Type B pancreatic cell (in vitro differentiated cells): ENCODE data around the gene PCDHB5. TPM values are rescaled to one million over a fixed set of nuclear protein-coding genes. Genes with fewer than 3 reads are reported as not detected.
A peak's percentile ranks its signal among the peaks of the same experiment; 100 is the strongest.
"Not testable (repeated sequence)": the region's sequence is repeated elsewhere in the genome, so short reads cannot be mapped to it uniquely, and the experiment has no call there.

Source experiments
- DNase-seq: peaks from one replicate; pipeline ENCODE4 v3.0.0; 2021; ENCODE audit warnings: mixed read lengths; ENCODE audit not compliant: unreplicated experiment; ENCODE audit errors: extremely low spot score
- H3K27ac Mint-ChIP-seq: 2 replicates; pipeline ENCODE4 v1.8.0; 2021; ENCODE audit warnings: mild to moderate bottlenecking, mixed read lengths
- H3K27me3 Mint-ChIP-seq: 2 replicates; pipeline ENCODE4 v1.8.0; 2021; ENCODE audit warnings: mixed read lengths
- H3K36me3 Mint-ChIP-seq: 2 replicates; pipeline ENCODE4 v1.8.0; 2021; ENCODE audit warnings: mixed read lengths
- H3K4me1 Mint-ChIP-seq: one replicate; pipeline ENCODE4 v1.8.0; 2021; ENCODE audit warnings: mixed read lengths; ENCODE audit not compliant: unreplicated experiment
- H3K4me3 Mint-ChIP-seq: 2 replicates; pipeline ENCODE4 v1.8.0; 2021; ENCODE audit warnings: mild to moderate bottlenecking, mixed read lengths
- H3K9me3 Mint-ChIP-seq: 2 replicates; pipeline ENCODE4 v1.8.0; 2021; ENCODE audit warnings: mixed read lengths
- CTCF ChIP-seq: fragments of 200-600 bp; sonication (generic); conservative IDR thresholded peaks from 2 replicates; pipeline ENCODE4 v1.5.0; 2021; ENCODE audit warnings: antibody characterized with exemption, mild to moderate bottlenecking
- total RNA-seq: library from RNA; stranded (reverse); gene quantifications from 2 replicates; pipeline ENCODE4 v1.2.1, GENCODE V29; 2021; ENCODE audit warnings: low replicate concordance

PCDHB5 gene
- total RNA-seq, 1 donor from 2014 or later = 7.3 TPM

- no peak for DNase-seq
- Mint-ChIP-seq H3K4me3 (no peak overlapping the region), H3K36me3 (peaks cover 13% of the 10 kb centered on the region), H3K27me3 (no peaks in the 10 kb centered on the region), H3K27ac (no peak overlapping the region), H3K4me1 (no peaks in the 10 kb centered on the region), H3K9me3 (peaks cover 8% of the 10 kb centered on the region)
- no peak for TF ChIP-seq CTCF
These were observed 45.3 kb downstream of the PCDHB5 start for GRCh38 chr5:141180313-141180712.

GRCh38 chr5:141182248-141182647, 47.2 kb downstream of the PCDHB5 start, which contains the start of gene PCDHB16:
TSS of gene PCDHB16 (plus strand) at chr5:141182387. CDS start at chr5:141182560, 173 bp downstream.
- Mint-ChIP-seq H3K4me3 (peak within 1 kb of the TSS; percentile 86), H3K27me3 (no peaks in the 10 kb centered on the region), H3K4me1 (no peaks in the 10 kb centered on the region), H3K27ac (peak within 1 kb of the TSS; percentile 28), H3K9me3 (peaks cover 13% of the 10 kb centered on the region), H3K36me3 (peaks cover 17% of the 10 kb centered on the region)
- peak; percentile 75 for TF ChIP-seq CTCF
- DNase-seq = no peak

- Mint-ChIP-seq H3K36me3 (peaks cover 21% of the 10 kb centered on the region), H3K9me3 (peaks cover 17% of the 10 kb centered on the region)
- H3K4me1 Mint-ChIP-seq, H3K27ac Mint-ChIP-seq, H3K27me3 Mint-ChIP-seq, H3K4me3 Mint-ChIP-seq, DNase-seq: not testable (repeated sequence)
These were observed 49.3 kb downstream of the PCDHB5 start for GRCh38 chr5:141184117-141184855.

GRCh38 chr5:141186897-141187512, 52.0 kb downstream of the PCDHB5 start, which contains the start of gene PCDHB9:
TSS of gene PCDHB9 (plus strand) at chr5:141187161. CDS start at chr5:141187319, 158 bp downstream.
- Mint-ChIP-seq H3K27ac (peak within 1 kb of the TSS; percentile 10), H3K4me3 (peak within 1 kb of the TSS; percentile 60), H3K27me3 (no peaks in the 10 kb centered on the region), H3K9me3 (peaks cover 17% of the 10 kb centered on the region), H3K36me3 (peaks cover 21% of the 10 kb centered on the region), H3K4me1 (no peaks in the 10 kb centered on the region)
- TF ChIP-seq CTCF = peak; percentile 68
- DNase-seq = no peak

Other genes starting within 250 kb of the PCDHB5 start
- 6.7 and 9.2 TPM in 2 replicates for gene PCDHAC1, start 208.9 kb upstream of the PCDHB5 start, total RNA-seq
- gene PCDHAC2, start 168.7 kb upstream of the PCDHB5 start, total RNA-seq = 2.7 and 3.5 TPM in 2 replicates
- 0.05 and 0.24 TPM in 2 replicates for gene PCDHB1, start 83.8 kb upstream of the PCDHB5 start, total RNA-seq
- 33.7 and 36.3 TPM in 2 replicates for gene PCDHB2, start 40.6 kb upstream of the PCDHB5 start, total RNA-seq
- gene PCDHB3, start 34.7 kb upstream of the PCDHB5 start, total RNA-seq = 3.9 and 5.4 TPM in 2 replicates
- 1.3 and 2.7 TPM in 2 replicates for gene PCDHB4, start 13.4 kb upstream of the PCDHB5 start, total RNA-seq
- 0.80 and 0.95 TPM in 2 replicates for gene PCDHB6, start 14.9 kb downstream of the PCDHB5 start, total RNA-seq
- gene PCDHB7, start 37.4 kb downstream of the PCDHB5 start, total RNA-seq = 0.29 and 0.63 TPM in 2 replicates
- 0.99 and 3.9 TPM in 2 replicates for gene PCDHB8, start 42.6 kb downstream of the PCDHB5 start, total RNA-seq
- gene PCDHB16, start 47.2 kb downstream of the PCDHB5 start, total RNA-seq = 3.1 and 6.9 TPM in 2 replicates
- gene PCDHB9, start 52.0 kb downstream of the PCDHB5 start, total RNA-seq = 2.2 and 2.8 TPM in 2 replicates
- gene PCDHB10, start 57.1 kb downstream of the PCDHB5 start, total RNA-seq = 2.1 and 3.2 TPM in 2 replicates
- gene PCDHB11, start 64.4 kb downstream of the PCDHB5 start, total RNA-seq = 2.0 and 3.3 TPM in 2 replicates
- 1.4 and 2.3 TPM in 2 replicates for gene PCDHB12, start 73.5 kb downstream of the PCDHB5 start, total RNA-seq
- 2.3 and 4.7 TPM in 2 replicates for gene PCDHB13, start 78.7 kb downstream of the PCDHB5 start, total RNA-seq
- 3.1 and 3.7 TPM in 2 replicates for gene PCDHB14, start 88.1 kb downstream of the PCDHB5 start, total RNA-seq
- gene PCDHB15, start 110.2 kb downstream of the PCDHB5 start, total RNA-seq = 3.3 and 3.8 TPM in 2 replicates
- gene SLC25A2, start 168.8 kb downstream of the PCDHB5 start, total RNA-seq = 0.45 and 0.92 TPM in 2 replicates
- 87.0 and 92.0 TPM in 2 replicates for gene TAF7, start 185.6 kb downstream of the PCDHB5 start, total RNA-seq
- 0.31 and 0.74 TPM in 2 replicates for gene PCDHGA1, start 195.3 kb downstream of the PCDHB5 start, total RNA-seq
- gene PCDHGA2, start 203.6 kb downstream of the PCDHB5 start, total RNA-seq = 0.17 and 0.69 TPM in 2 replicates
- gene PCDHGA3, start 208.6 kb downstream of the PCDHB5 start, total RNA-seq = 0.27 and 2.3 TPM in 2 replicates
- gene PCDHGB1, start 214.9 kb downstream of the PCDHB5 start, total RNA-seq = 1.1 and 1.8 TPM in 2 replicates
- gene PCDHGA4, start 219.8 kb downstream of the PCDHB5 start, total RNA-seq = 0.75 and 1.5 TPM in 2 replicates
- gene PCDHGB2, start 224.8 kb downstream of the PCDHB5 start, total RNA-seq = 0.94 and 0.95 TPM in 2 replicates
- 0.39 and 0.88 TPM in 2 replicates for gene PCDHGA5, start 229.0 kb downstream of the PCDHB5 start, total RNA-seq
- 0.39 and 1.2 TPM in 2 replicates for gene PCDHGB3, start 235.0 kb downstream of the PCDHB5 start, total RNA-seq
- gene PCDHGA6, start 238.7 kb downstream of the PCDHB5 start, total RNA-seq = 0.41 and 0.86 TPM in 2 replicates
- gene PCDHGA7, start 247.5 kb downstream of the PCDHB5 start, total RNA-seq = 0.31 and 0.40 TPM in 2 replicates